ENCODE results near the gene PRPF40B.
"Not testable (repeated sequence)": the region's sequence is repeated elsewhere in the genome, so short reads cannot be mapped to it uniquely, and the experiment has no call there.

PRPF40B gene

GRCh38 chr12:49609059-49609874 is 14.1 kb upstream of the PRPF40B start:
- no peak for DNase-seq (ENCODE audit: low spot score)

- DNase-seq (ENCODE audit: low spot score) = no peak
These were observed 13.5 kb upstream of the PRPF40B start for GRCh38 chr12:49609875-49610154.

GRCh38 chr12:49610785-49611184 is 12.6 kb upstream of the PRPF40B start:
- DNase-seq (ENCODE audit: low spot score) = not testable (repeated sequence)

DNA sequence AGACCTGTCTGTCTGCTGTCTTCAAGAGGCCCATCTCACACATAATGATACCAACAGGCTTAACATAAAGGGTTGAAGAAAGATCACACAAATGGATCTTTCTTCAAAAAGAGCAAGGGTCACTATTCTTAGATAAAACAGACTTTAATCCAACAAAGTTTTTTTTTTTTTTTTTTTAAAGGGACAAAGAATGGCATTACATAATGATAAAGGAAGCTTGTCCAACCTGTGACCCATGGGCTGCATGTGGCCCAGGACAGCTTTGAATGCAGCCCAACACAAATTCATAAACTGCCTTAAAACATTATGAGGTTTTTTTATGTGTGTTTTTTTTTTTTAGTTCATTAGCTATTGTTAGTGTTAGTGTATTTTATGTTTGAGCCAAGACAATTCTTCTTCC is 11.2 kb upstream of the PRPF40B start:
- no peak for DNase-seq (ENCODE audit: low spot score)

GRCh38 chr12:49615725-49616124 is 7.6 kb upstream of the PRPF40B start:
- no peak for DNase-seq (ENCODE audit: low spot score)

- no peak for DNase-seq (ENCODE audit: low spot score)
These were observed 6.7 kb upstream of the PRPF40B start for GRCh38 chr12:49616533-49617219.

DNA sequence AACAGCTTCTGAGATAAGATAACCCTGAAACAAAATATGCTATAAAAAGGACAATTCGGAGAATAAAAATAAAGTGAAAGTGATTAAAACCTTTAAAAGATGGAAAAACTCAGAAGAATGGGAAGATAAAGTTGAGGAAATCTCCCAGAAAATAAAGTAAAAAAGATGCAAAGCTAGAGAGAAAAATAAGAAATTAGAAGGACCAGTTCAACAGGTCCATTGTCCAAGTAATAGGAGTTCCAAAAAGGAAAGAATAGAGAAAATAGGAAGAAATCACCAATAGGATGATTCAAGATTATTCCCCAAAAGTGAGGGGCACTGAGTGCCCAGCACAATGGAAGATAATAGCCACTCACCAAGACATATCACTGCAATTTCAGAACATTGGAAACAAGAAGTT is 4.8 kb upstream of the PRPF40B start:
- no peak for DNase-seq (ENCODE audit: low spot score)

- DNase-seq (ENCODE audit: low spot score) = no peak
These were observed 4.1 kb upstream of the PRPF40B start for GRCh38 chr12:49619286-49619685.

DNA sequence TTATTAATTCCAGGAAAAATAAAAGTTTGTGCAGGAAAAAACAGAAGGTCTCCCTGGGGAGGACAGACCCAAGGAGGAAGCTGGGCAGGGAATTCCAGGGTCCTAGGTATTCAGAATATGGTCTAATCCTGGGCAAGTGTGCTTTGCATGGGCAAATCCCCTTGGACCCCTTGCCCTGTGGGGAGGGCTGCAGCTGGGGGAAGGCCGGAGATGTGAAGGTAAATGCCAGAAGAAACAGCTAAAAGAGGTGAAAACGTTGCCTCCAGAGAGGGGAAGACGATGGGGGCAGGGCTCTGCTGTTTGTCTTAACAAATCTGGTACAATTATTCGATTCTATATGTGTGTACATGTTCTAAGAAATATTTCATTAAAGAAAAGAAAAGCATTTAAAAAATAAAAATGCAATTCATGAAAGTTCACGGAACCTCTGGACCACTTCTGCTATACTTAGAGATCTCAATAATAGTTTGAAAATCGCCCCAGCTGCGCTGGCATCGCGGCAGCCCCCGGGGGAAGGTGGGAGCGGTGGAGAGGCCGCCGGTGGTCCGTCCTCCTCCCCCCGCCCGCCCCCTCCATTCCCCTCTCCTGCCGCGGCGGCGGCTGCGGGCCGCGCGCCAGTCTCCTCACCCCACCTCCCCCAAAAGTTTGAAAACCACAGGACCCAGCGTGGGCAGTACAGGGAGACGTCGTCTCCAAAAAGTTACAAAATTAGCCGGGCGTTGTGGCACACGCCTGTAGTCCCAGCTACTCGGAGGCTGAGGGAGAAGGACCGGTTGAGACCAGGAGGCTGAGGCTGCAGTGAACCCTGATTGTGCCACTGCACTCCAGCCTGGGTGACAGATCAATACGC is 1.5 kb upstream of the PRPF40B start:
- no peak for DNase-seq (ENCODE audit: low spot score)

- DNase-seq (ENCODE audit: low spot score) = peak; percentile 49
These were observed 740 bp upstream of the PRPF40B start for GRCh38 chr12:49622501-49623141.

DNA sequence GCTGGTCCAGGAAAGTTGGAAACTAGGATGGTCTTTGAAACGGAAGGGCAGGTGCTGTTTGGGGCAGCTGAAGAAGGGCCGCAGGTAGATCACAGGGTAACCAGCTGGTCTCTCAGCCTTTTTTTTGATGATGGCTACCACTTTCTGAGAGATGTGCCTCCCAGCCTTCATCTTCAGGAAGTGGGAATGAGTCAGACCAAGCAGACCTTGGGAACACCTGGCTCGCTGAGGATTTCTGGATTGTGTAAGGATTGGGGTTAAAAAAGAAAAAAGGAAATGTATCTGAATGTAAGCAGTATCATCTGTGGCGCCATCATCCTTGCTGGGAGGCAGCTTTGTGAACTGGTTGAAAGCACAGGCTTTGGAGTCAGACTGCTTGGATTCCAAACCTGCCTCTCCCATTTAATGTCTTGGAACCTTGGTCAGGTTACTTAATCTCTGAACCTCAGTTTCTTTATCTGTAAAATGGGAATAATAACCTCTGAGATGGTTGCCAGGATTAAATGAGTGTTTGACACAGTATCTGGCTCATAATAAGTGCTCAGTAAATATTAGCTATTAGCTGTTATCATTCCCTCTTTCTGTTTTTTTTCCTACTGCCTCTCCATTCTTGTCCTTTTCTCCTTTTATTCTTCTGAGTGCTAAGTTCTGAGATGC is 1.7 kb downstream of the PRPF40B start:
- DNase-seq (ENCODE audit: low spot score) = no peak

- no peak for DNase-seq (ENCODE audit: low spot score)
These were observed 2.9 kb downstream of the PRPF40B start for GRCh38 chr12:49626169-49626835.

DNA sequence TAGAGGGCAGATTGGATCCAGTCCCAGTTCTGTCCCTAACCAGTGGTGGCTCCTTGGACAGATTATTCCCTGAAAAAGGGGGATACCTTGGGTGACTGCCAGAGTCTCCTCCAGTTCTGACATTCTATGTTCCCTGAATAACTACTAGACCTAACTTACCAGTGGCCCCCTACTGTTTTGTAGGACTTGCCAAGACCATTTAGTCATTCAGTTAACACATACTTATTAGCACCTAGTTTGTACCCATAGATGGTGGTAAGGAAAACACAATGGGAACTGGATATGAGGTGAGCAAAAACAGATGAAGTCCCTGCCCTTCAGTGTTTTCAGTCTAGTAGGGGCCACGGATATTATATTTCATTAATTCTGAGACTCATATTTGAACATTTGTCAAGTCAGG is 3.5 kb downstream of the PRPF40B start:
- no peak for DNase-seq (ENCODE audit: low spot score)

DNA sequence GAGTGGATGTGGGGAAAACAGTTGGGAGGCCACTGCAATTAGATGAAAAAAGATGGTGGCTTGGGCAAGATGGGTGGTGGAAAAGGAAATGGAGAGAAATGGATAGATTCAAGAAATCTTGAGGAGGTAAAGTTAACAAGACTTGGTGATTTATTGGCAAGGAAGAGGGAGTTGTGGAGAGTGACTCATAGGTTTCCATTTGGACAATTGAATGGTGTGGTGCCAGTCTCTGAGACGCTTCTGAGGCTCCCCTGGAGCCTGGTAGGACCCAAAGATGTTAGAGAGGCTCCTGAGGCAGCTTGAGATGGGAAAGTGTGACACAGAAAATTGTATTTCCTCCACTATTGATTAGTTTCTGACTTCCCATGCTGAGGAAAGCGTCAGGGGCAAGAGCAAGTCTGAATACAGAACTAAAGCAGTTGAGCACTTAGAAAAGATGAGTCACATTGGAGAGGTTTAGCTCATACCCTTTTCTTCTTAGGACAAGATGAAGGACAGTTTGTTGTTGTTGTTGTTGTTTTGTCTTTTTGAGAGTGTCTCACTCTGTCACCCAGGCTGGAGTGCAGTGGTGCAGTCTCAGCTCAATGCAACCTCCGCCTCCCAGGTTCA is 4.5 kb downstream of the PRPF40B start:
- DNase-seq (ENCODE audit: low spot score) = no peak

DNA sequence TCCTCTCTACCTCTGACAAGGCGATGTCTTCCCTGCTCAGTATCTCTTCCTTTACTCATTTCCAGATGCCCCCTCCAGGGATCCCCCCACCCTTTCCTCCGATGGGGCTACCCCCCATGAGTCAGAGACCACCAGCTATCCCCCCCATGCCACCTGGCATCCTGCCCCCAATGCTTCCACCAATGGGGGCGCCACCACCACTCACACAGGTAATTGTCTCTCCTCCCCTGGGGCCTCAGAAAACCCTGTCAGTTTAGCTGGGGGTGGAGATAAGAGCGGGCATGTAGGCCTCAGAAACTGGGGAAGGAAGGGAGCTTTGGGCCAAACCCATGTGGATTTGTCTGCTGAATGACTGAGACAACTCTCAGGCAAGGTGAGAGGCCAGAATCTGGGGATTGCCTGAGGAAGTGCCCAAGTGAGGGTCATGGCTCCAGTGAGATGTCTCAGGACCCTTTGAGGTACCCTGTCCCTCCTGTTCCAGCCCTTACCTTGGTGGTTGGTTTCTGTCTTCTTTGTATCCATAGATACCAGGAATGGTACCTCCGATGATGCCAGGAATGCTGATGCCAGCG is 8.1 kb downstream of the PRPF40B start:
- DNase-seq (ENCODE audit: low spot score) = no peak

DNA sequence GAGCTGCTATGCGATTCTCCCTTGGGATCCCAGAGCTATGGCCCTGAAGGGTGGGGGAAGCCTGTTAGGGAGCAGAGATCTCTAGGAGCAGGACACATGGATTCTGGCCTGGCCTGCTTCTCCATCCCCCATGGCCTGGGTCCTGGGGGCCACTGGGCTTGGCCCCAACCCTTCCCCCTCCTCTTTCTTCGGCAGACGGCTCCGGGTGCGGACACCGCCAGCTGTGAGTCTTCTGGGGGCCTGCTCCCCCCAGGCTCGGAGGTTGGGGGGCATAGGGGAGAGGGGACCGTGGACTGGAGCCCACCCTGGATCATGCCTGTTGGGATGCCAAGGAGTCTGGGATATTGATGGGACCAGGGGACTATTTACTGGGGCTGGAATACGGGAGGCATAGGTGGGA is 9.0 kb downstream of the PRPF40B start:
- DNase-seq (ENCODE audit: low spot score) = no peak

- DNase-seq (ENCODE audit: low spot score) = no peak
These were observed 9.8 kb downstream of the PRPF40B start for GRCh38 chr12:49632986-49633702.

GRCh38 chr12:49633703-49634345 is 10.5 kb downstream of the PRPF40B start:
- DNase-seq (ENCODE audit: low spot score) = no peak

DNA sequence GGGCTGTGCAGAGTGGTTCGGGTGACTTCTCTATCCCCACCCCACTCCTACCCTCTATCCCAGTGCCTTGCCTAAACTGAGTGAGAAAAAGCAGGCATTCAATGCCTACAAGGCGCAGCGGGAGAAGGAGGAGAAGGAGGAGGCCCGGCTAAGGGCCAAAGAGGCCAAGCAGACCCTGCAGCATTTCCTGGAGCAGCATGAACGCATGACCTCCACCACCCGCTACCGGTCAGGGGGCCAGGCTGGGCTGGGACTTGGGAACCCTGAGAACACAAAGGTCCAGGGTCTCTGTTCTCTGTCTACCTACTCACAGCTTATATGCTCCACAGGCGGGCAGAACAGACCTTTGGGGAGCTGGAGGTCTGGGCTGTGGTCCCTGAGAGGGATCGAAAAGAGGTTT is 11.7 kb downstream of the PRPF40B start:
- no peak for DNase-seq (ENCODE audit: low spot score)

Measured in HuH-7.5 (cell line).